CD1c-positive myeloid dendritic cell (primary cell): ENCODE data around the gene TRIP10.

Experiments used
- DNase-seq: peaks from one replicate; pipeline ENCODE4 v3.0.0-alpha.2; 2016; ENCODE audit errors: extremely low spot score

Gene TRIP10

DNA sequence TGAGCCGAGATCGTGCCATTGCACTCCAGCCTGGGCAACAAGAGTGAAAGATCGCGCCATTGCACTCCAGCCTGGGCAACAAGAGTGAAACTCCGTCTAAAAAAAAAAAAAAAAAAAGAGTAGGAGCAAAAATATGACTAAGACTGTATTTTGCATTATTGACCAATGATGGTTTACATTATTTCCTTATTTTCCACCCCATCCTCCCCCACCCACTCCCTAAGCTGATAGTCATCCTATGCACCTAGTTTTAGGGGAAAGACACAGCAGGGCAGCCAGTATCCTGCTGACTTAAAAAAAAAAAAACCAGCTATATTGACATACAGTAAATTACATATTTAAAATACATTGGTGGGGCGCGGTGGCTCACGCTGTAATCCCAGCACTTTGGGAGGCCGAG lies 58.2 kb downstream of the TRIP10 start:
- DNase-seq: peak; percentile 81

DNA sequence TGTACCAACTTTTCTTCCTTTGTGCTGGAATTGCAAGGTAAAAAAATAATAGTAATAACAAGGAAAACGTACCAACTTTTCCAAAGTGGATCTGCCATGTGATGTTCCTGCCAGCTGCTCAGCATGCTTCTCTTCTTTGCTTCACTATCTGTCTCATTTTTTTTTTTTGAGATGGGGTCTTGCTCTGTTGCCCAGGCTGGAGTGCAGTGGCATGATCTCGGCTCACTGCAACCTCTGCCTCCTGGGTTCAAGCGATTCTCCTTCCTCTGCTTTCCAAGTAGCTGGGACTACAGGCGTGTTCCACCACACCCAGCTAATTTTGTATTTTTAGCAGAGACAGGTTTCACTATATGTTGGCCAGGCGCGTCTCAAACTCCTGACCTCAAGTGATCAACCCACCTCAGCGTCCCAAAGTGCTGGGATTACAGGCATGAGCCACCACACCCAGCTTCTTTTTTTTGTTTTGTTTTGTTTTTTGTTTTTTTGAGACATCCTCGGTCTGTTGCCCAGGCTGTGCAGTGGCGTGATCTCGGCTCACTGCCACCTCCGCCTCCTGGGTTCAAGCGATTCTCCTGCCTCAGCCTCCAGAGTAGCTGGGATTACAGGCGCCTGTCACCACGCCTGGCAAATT lies 60.8 kb downstream of the TRIP10 start:
- DNase-seq: peak; percentile 6

DNA sequence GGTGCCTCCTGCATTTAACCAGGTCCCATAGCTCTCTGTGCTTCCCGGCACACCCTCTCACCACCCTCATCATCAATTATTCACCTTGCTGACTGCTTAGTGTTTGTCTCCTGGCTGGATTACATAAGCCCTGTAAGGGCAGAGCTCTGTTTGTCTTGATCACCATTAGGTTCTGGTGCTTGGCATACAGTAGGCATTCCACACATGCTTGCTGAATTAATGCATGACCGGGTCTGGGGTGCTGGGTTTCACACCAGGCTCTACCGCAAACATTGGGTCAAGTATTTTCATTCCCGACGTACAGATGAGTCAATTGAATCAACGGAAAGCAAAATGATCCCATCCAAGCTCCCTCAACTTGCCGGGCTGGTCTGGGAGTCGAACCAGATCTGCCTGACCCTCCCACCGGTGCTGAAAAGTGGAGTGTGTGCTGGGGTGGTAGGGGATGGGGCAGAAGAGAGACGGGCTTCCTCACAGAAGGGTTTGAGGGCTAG lies 61.6 kb downstream of the TRIP10 start:
- no peak for DNase-seq
